Stimulated activated naive CD4-positive, alpha-beta T cell treated with Interleukin-2 at 50 U/mL for 16 hours (primary cell): ENCODE measurements around the gene FBLN1.
"Not testable (repeated sequence)": the region's sequence is repeated elsewhere in the genome, so short reads cannot be mapped to it uniquely, and the experiment has no call there.

Experiments used
- DNase-seq: peaks from one replicate; lab custom pipeline; 2025; lab: John Stamatoyannopoulos, UW

Gene FBLN1

GRCh38 chr22:45612940-45613339 is 110.3 kb downstream of the FBLN1 start:
- no peak for DNase-seq

DNA sequence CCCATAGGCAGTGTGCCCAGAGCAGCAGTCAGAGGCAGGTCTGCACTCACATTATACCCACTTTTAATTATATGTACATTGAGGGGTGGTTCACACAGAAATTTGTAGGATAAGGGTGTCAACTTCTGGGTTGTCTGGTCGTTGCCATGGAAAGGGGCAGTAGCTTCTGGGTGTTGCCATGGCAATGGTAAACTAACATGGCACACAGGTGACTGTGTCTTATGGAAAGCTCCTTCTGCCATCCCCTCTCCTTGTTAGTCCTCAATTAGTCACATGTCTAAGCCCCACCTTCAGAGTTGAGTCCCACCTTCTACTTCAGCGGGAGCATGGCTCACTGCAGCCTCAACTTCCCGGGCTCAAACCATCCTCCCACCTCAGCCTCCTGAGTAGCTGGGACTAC is 112.7 kb downstream of the FBLN1 start:
- DNase-seq: no peak

GRCh38 chr22:45616432-45616831 is 113.7 kb downstream of the FBLN1 start:
- DNase-seq: no peak

DNA sequence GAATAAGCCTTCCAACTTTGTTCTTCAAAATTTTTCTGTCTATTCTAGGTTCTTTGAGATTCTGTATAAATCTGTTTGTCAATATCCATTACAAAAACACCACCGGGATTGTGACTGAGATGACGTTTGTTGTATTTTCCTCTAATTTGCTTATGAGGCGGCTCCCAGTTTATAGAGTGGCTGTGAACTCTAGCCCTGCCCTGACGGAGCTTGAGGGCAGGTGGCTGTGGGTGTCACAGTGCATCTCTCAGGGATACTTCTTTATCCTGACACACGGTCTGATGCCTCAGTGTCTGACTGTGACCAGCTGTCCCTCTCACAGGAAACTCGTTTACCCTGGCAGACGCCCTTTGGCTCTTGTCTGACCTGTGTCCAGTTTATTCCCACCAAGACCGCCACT is 115.3 kb downstream of the FBLN1 start:
- no peak for DNase-seq

DNA sequence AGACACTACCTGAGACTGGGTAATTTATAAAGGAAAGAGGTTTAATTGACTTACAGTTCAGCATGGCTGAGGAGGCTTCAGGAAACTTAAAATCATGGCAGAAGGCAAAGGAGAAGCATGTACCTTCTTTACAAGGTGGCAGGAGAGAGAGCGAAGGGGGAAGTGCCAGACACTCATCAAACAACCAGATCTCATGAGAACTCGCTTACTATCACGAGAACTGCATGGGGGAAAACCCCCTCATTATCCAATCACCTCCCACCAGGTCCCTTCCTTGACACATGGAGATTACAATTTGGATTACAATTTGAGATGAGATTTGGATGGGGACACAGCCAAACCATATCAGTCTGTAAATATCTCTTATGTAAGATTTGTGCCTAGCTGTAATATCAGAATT is 118.0 kb downstream of the FBLN1 start:
- DNase-seq: no peak

- DNase-seq: no peak
Observed at GRCh38 chr22:45621836-45622600, 119.3 kb downstream of the FBLN1 start.

- DNase-seq: not testable (repeated sequence)
Observed at GRCh38 chr22:45623464-45624145, 120.9 kb downstream of the FBLN1 start.

GRCh38 chr22:45626198-45626651 is 123.5 kb downstream of the FBLN1 start:
- DNase-seq: no peak

- DNase-seq: no peak
Observed at GRCh38 chr22:45627489-45628233, 125.0 kb downstream of the FBLN1 start.

GRCh38 chr22:45628515-45628914 is 125.8 kb downstream of the FBLN1 start:
- no peak for DNase-seq

GRCh38 chr22:45629469-45630089 is 126.9 kb downstream of the FBLN1 start:
- DNase-seq: no peak

- no peak for DNase-seq
Observed at GRCh38 chr22:45630436-45630835, 127.8 kb downstream of the FBLN1 start.

- DNase-seq: no peak
Observed at GRCh38 chr22:45631140-45631840, 128.6 kb downstream of the FBLN1 start.

DNA sequence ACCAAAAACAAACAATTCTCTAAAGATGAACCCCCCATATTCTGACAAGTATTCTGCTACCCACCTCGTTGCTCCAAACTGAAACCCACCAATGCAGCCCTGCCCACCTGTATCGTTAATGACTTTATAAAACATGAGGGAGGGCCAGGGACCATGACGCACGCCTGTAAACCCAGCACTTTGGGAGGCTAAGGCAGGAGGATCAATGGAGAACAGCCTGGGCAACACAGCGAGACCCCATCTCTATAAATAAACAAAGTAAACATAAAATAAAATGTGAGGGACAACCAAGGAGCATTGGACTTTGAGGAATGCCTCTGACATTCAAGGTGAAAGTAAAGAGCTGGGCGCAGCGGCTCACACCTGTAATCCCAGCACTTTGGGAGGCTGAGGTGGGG is 129.2 kb downstream of the FBLN1 start:
- no peak for DNase-seq

GRCh38 chr22:45632791-45633515 is 130.3 kb downstream of the FBLN1 start:
- DNase-seq: no peak

- no peak for DNase-seq
Observed at GRCh38 chr22:45636683-45637082, 134.0 kb downstream of the FBLN1 start.

GRCh38 chr22:45638197-45638596 is 135.5 kb downstream of the FBLN1 start:
- DNase-seq: no peak

DNA sequence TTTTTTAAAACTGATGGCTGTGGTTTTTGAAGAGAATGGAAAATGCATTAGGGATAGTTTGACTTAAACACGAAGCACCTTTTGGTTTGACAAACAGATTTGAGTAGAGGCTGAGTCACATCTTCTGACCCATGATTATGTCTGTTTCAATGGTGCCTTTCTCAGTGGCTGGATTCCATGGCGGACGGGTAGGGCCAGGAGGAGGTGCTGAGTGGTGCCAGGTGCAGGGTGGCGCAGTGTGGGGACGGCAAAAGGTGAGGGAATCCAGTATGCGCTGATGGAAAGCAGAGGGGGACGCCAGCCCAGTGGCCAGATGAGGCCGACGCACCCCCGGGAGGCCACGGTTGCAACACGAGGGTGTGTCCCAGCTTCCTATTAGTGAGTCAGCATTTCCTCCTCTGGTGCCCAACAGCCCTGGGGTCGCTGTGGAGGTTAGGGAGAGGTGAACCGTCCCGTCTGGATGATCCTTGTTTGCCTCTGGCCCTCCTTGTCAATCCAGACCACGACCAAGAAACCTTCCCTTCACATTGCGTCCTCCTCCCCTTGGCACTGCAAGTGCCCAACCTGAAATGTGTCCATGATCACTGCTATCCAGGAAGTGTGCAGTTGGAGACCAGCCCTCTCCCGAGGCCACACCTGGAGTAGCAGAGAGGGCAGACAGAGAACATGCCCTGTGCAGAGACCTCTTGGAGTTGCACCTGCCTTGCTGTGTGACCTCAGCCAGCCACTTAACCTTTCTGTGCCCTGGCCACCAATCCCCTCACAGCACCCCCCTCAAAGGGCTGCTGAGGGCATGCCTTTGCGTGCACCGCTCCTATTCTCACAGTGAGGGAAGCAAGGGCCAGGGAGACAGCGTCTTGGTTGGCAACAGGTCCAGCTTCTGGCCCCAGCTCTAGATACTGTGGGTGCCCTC is 136.4 kb downstream of the FBLN1 start:
- no peak for DNase-seq

DNA sequence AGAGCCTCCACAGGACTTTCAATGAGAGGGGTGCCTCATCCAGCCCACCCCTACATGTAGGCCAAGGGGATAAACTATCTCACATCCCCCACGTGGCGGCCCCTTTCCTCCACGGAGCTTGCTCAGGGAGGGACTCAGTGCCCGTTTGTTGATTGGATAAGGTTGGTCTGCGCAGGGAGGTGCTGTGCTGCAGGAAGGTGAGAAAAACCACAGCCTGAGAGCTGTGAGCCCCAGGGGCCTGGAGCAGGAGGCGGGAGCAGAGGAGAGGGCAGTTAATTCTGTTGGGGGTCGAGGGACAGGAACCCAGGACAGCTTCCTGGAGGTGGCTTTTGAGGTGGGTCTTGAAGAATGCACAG is 137.0 kb downstream of the FBLN1 start:
- no peak for DNase-seq

GRCh38 chr22:45640291-45640940 is 137.7 kb downstream of the FBLN1 start:
- DNase-seq: no peak
